Fibroblast of skin of right biceps (primary cell): ENCODE data around the gene HIP1R.
"Not testable (repeated sequence)": the region's sequence is repeated elsewhere in the genome, so short reads cannot be mapped to it uniquely, and the experiment has no call there.

ENCODE experiments used
- DNase-seq: peaks from one replicate; pipeline ENCODE4 v3.0.0-alpha.2; 2013

Gene HIP1R

GRCh38 chr12:122862110-122862634 lies 26.9 kb downstream of the HIP1R start:
- no peak for DNase-seq

DNA sequence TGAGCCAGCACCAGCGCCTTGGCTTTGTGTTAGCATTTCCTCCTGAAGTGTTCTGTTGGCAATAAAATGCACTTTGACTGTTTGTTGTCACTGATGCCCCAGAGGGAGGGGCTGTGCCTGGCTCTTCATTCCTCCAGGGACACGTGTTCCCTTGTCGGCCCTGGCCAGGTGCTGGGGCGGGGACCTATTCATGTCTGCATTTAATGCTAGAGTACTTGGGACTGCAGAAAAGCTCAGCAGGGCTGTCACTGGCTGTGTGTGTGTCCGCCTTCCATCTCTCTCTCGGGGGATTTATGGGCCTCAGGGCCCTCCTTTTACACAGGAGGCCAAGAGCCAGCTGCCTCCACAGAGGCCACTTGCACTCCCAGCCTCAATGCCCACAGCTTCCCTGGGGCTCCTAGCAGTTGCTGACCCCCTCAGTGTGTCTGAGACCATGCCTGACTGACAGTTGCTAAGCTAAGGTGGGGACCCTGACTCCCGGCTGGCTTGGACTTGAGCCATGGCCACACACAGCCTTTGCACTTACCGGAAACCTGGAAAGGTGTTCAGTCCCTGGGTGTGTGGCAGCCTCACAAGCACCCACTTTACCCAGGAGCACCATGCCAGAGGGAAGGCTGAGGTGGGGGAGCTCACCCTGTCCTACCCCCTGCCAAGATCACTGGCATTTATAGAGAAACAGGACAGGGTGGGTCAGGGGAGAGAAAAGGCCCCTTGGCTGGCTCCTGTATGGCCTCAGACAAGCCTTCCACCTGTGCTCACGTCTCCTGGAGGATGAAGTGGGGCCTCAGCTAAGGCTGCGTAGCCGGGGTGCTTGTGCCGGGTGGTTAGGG lies 27.8 kb downstream of the HIP1R start:
- no peak for DNase-seq

DNA sequence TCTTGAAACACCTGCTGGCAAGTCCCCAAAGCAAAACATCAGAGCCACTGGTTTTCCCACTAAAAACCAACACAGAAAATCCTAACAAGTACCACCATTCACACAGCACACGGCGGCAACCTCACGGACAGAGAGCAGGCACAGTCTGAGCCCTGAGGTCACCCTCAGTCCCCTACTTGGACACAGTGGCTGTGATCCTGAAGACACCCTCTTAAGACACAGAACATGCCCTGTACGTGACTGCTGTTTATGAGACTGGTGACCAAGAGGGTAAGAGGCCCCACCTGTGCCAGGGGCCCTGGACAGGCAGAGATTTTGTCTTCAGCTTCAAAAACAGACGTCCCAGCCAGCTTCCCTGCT lies 29.6 kb downstream of the HIP1R start:
- DNase-seq: no peak

DNA sequence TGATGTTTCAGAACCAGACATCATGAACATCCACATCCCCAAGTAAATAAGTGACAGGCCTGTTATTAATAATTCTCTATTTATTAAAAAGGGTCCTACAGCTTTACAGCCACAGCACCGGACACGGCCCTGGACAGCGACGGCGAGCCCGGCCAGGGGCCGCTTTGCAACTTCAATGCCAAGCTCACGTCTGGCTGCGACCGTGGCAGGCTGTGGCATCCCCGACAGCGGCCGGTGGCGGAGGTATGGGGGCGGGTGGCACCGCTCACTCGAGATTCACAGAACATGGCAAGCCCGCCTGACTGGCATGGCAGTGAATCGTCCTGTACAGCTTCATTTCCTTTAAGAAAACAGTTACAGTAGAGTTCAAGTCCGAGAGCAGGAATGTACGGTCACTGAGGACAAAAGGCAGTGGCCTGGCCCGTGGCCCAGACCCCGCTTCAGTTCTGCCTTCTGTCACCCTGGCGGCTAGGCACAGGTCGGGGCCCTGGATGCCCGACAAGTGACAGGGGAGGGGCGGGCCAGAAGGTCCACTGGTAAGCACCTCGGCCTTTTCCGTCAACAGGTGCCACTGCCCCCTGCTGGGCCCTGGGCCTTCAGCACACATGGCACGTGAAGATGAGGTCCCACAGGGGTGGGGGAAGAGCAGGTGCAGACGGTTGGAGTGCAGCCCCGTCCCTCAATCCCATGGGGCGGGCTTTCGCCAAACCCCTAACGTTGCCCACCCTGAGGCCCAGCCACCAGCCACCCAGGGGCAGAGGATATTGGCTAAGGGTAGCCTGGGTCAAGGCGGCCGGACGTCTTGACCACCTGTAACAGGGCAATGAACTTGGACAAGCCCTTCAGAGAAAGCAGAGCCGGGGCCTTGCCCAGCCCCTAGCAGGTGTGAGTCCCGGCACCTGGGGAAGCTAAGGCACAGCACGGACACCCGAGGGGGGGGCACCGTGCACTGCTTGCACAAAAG lies 30.3 kb downstream of the HIP1R start:
- DNase-seq: peak; percentile 24

- DNase-seq: no peak
These were observed 31.1 kb downstream of the HIP1R start for GRCh38 chr12:122866379-122866778.

DNA sequence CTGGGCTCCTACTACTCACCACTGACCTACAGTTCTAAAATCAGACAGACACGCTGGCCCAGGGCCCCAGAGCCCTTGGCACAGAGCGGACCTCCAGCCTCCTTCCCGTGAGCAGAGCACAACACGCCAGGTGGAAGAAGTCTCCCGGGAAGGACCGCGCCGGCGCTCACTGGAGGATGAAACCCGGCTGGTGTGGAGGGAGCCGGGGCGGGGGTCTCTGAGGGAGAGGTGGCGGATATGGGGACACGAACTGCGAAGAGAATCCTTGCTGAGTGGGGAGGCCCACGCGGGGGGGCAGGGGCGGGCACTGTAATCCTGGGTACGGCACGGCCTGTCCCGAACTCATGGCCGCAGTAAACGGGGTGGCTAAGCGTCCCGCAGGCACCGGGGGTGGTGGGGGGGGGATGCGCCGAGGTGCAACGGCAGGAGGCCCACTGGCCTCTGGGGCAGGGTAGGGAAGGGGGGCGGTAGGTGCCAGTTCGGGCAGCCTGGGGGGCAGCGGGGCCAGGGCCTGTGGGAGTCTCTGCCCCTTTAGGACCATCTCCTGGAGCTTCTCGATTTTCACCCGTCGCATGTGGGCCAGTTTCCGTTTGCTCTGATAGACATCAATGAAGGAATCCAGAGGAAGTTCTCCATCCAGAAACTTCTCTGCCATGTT lies 31.8 kb downstream of the HIP1R start:
- no peak for DNase-seq

DNA sequence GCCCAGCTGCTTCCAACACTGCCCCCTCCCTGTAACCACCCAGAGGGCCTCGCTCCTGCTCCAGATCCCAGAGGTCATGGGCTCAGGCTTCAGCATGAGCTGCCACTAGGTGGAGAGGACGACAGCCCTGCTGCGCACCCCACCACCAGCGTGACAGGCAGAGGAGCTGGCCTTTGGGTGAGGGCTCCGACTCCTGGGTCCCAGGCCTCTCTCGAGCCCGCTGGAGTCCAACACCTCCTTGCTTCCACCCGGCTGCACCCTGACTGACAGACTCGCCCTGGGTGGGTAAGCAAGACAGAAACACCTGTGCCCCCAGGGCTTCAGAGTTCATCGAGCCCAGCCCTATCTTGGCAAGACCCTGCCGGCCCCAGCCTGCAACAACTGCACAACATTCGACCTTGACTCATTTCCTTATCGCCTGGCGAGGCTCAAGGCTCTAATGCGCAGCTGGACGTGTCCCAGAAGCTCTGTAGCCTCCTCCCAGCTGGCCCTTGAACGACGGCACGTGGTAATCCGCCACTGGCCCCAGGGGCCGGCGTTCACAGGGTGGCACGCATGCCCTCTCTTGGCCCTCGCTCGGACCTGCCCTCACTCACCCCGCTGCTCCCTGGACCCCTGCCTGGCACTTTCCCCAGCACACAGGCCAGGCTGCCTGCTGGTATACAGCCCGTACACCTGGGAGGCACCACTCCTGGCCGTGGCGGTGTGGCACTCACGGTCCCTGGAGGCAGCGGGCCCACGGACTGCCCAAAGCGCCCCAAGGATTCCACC lies 32.6 kb downstream of the HIP1R start:
- no peak for DNase-seq

- DNase-seq: no peak
These were observed 33.4 kb downstream of the HIP1R start for GRCh38 chr12:122868471-122869177.

DNA sequence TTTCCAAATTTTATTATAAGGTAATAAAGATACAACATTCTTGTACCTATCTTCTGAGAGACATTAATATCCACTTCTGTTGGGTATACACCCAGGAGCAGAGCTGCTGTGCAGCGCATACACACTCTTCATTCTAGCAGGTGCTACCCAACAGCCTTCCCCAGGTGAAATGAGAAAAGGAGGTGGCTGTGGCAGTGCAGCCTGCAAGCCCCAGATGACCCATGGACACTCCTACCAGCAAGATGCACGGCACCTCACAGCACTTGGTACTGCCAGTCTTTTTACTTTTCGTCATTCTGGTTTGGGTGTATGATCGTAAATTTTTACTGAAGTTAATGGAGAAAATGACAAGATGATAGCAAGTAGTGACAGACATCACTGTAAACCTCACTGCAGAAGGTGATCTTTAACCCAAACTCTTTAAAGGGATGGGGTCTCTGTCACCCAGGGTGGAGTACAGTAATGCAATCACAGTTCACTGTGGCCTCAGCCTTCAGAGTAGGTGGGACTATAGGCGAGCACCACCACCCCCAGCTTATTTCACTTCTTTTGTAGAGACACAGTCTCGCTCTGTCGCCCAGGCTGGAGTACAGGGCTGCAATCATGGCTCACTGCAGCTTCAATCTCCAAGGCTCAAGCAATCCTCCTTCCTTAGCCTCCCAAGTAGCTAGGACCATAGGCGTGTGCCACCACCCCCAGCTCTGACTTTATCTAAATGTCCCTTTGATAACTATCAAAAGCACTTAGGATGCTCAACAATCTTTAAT lies 34.1 kb downstream of the HIP1R start:
- no peak for DNase-seq

DNA sequence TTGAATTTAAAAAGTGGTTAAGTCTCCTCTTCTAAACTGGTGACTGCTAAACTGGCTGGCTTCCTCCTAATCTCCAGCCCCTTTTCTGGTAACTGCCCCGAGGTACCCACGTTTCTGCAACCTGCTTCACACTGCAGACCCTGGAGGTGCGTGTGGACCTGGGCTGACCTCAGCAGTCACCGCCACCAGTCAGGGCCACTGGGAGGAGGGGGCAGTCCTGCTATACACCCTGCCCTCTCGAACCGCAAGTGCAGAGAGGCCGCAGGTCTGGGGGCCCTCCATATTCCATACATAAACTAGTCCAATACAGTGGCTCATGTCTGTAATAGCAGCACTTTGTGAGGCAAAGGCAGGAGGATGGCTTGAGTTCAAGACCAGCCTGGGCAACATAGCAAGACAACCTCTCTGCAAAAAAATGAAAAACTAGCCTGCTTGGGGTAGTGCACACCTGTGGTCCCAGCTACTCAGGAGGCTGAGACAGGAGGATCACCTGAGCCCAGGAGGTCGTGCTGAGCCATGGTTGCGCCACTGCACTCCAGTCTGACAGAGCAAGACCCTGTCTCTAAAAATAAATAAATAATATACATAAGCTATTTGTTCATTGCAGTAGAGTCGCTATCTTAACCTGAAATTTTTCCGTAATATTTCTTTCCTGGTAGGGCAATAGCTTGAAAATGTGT lies 35.0 kb downstream of the HIP1R start:
- no peak for DNase-seq

GRCh38 chr12:122870867-122871664 lies 35.8 kb downstream of the HIP1R start:
- peak; percentile 65 for DNase-seq

DNA sequence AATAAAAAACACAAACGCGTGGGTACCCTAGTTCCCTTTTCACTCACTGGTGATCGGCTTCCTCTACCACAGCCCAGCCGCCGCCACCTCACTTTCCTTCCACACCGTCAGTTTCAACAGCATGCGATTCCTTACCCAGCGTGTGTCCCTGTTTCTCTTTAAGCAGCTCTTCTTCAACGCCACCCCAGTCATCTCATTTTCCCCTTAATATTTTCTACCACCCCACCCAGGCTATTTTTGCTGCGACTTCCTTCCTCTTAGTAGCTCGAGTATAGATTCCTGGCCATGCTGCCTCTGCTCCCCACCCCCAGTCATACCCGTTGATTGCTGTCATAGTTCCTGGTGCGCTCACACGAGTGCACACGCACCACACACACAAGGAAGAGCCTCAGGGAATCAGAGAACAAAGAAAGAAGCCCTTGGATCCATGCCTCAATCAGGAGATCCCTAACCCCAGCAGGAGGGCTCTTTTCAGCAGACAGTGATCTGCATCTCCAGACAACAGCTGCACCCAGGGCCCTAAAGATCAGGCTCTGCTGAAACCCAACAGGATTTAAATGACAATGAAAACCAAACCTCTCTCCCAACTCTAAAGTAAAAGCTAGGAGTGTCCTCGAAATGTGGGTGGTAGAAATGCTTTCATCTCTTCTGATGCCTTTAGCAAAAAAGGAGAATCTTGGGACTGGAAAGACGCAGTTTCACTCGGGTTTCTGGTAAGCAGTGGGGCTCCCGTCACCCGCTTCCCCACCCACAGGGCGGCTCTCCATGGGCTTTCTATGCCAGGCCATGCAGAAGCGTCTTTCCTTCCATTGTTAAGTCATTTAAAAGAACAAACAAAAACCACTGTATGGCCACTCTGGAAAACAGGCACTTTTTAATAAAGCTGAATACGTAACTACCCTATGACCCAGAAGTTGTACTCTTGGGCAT lies 36.9 kb downstream of the HIP1R start:
- peak; percentile 93 for DNase-seq

GRCh38 chr12:122872815-122873361 lies 37.6 kb downstream of the HIP1R start:
- DNase-seq: no peak

DNA sequence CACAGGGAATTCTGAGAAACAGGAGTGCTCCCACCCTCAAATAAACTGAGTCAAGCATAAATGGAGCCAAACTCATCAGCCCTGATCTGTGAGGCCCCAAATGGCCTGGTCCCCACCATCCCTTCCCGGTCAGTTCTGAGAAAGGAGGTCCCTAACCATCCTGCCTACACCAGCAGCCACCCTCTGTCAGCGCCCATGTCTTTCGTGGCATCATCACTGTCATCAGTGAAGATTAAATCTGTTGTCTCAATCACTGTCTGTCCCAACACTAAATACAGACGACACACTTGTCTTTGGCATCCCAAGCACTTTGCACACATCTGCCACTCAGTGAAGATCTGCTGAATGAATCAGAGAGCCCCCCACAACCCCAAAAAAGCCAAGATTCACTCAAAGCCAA lies 38.3 kb downstream of the HIP1R start:
- no peak for DNase-seq

DNA sequence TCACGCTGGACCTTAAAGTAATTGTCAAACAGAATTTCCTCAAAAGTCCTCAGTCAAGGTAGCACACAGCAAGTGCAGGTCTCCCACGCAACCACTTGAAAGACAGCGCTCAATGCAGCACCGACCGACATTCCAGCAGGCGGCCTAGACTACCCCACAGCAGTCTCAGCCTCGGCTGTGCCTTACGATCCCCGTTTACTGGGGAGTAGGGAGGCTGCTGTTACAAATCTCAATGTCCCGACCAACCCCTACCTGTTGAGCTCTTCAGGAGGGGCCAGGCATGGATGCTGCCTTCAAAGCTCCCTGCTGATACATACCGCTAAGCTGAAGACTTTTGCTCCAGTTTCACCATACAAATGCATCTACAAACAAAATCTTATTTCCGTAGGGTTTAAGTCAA lies 38.8 kb downstream of the HIP1R start:
- DNase-seq: no peak

DNA sequence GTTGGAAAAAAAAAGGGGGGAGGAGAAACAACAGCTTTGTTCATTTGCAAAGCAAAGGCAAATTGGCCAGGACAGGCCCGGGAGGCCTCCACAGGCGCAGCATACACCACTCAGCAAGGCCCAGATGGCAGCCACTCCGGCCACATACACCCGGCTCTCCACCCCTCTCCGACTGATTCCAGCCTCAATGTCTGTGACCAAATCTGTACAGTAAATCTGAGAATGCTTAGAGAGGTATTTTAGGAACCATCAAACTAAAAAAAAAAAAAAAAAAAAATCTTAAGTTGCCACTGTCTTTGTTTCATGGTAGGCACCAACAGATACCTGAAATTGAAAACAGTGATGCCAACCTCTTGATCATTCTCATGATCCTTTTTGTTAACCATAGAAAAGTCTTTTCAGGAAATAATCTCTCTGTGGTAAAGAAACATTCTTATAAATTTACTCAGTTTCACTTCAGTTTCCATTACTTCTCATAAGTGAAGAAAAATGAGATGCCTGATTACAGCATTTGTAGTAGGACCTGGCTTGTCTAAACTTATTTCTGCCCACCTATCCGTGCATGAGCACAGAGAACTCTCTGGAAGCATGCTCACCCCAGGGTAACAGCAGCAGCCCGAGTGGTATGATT lies 40.4 kb downstream of the HIP1R start:
- no peak for DNase-seq

- not testable (repeated sequence) for DNase-seq
These were observed 41.0 kb downstream of the HIP1R start for GRCh38 chr12:122876281-122876680.
